PC-3 (cell line): ENCODE results near the gene MED15.

Experiments used
- EZH2 ChIP-seq: fragments of 300-600 bp; sonication (generic); IDR thresholded peaks from one replicate; pipeline ENCODE4 v1.6.1; 2017; ENCODE audit warnings: antibody characterized with exemption, mild to moderate bottlenecking, low read length; ENCODE audit not compliant: unreplicated experiment
- EZH2phosphoT487 ChIP-seq: fragments of 300-600 bp; sonication (generic); IDR thresholded peaks from 2 replicates; pipeline ENCODE4 v1.6.1; 2018; ENCODE audit warnings: mild to moderate bottlenecking, antibody characterized with exemption, low read length, borderline replicate concordance
- TF ChIP-seq, protein P1 (sequence below): fragments of 300-600 bp; sonication (generic); conservative IDR thresholded peaks from 2 replicates; pipeline ENCODE4 v1.5.1; 2017; ENCODE audit warnings: antibody characterized with exemption, low read depth, mild to moderate bottlenecking, low read length

DNA sequence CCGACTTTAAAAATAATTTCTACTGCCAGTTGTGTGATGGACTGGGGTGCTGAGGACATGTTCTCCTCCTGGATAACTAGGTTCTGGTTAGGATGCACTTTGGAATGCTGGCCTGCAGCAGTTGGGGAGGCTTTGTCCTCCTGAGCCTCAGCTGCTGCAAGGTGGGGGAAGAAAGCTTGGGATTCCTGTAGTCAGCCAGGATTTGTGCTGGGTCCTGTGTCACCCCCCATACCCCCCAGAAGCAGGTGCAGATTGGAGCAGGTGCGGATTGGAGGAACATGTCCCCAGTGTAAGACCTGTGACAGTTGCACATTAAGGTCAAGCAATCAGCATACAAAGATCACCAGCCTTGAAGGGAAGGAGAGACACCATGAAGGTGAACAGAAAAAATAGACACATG is 51.1 kb downstream of the MED15 start:
- TF ChIP-seq, protein P1, sequence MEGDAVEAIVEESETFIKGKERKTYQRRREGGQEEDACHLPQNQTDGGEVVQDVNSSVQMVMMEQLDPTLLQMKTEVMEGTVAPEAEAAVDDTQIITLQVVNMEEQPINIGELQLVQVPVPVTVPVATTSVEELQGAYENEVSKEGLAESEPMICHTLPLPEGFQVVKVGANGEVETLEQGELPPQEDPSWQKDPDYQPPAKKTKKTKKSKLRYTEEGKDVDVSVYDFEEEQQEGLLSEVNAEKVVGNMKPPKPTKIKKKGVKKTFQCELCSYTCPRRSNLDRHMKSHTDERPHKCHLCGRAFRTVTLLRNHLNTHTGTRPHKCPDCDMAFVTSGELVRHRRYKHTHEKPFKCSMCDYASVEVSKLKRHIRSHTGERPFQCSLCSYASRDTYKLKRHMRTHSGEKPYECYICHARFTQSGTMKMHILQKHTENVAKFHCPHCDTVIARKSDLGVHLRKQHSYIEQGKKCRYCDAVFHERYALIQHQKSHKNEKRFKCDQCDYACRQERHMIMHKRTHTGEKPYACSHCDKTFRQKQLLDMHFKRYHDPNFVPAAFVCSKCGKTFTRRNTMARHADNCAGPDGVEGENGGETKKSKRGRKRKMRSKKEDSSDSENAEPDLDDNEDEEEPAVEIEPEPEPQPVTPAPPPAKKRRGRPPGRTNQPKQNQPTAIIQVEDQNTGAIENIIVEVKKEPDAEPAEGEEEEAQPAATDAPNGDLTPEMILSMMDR = no peak
- no peak for TF ChIP-seq EZH2phosphoT487
- no peak for TF ChIP-seq EZH2
